Measurements from ENCODE around the gene CNMD.

GRCh38 chr13:52788011-52788410 is 48.4 kb upstream of the CNMD start:
- TF ChIP-seq CTCF (IDR thresholded peaks at IDR 0.05) (no peak), POLR2A (IDR thresholded peaks at IDR 0.05) (no peak)
